Ascending aorta (tissue), 2 donors: ENCODE results near the gene ZNF865. TPM values are rescaled to one million over a fixed set of nuclear protein-coding genes. Genes with fewer than 3 reads are reported as not detected.
A peak's percentile ranks its signal among the peaks of the same experiment; 100 is the strongest.

Experiments used
- DNase-seq, 2 donors: peaks; one replicate each; pipeline ENCODE4 v3.0.0-alpha.2; 2019; ENCODE audit warnings: low spot score in 2 of 2
- H3K27ac ChIP-seq, 2 donors: fragments of 200-600 bp; sonication (generic); one replicate each; pipeline ENCODE4 v1.5.1; 2016 to 2017; ENCODE audit warnings: mild to moderate bottlenecking in 1 of 2
- H3K27me3 ChIP-seq: fragments of 200-600 bp; sonication (generic); one replicate; pipeline ENCODE4 v1.5.1; 2017
- H3K36me3 ChIP-seq, 2 donors: fragments of 200-600 bp; sonication (generic); one replicate each; pipeline ENCODE4 v1.5.1; 2016
- H3K4me1 ChIP-seq, 2 donors: fragments of 200-600 bp; sonication (generic); one replicate each; pipeline ENCODE4 v1.5.1; 2016 to 2017; ENCODE audit warnings: mild to moderate bottlenecking in 1 of 2
- H3K4me3 ChIP-seq, 2 donors: fragments of 200-600 bp; sonication (generic); one replicate each; pipeline ENCODE4 v1.5.1; 2016 to 2017; ENCODE audit warnings: mild to moderate bottlenecking in 1 of 2
- H3K9me3 ChIP-seq, 2 donors: fragments of 200-600 bp; sonication (generic); one replicate each; pipeline ENCODE4 v1.5.1; 2016
- CTCF ChIP-seq, 3 experiments: fragments of 200-600 bp in 2 of 3; fragments of 450-650 bp in 1 of 3; sonication (generic) in 2 of 3; IDR thresholded peaks; one replicate each; pipeline ENCODE4 v1.5.1; 2016 to 2019; ENCODE audit warnings: antibody characterized with exemption in 3 of 3, mild to moderate bottlenecking in 1 of 3, moderate library complexity in 1 of 3
- intact Hi-C: fragments of 100-400 bp; cut with DNase I; formaldehyde crosslinking; loops from one replicate; pipeline ENCODE4 v1.15.1; 2023
- total RNA-seq: library from RNA; depleted of rRNA; stranded (reverse); fragments of >200 nt; gene quantifications from one replicate; pipeline ENCODE4 v1.1.0, GENCODE V29; 2016

The ZNF865 gene
- total RNA-seq, 1 donor from 2014 or later = 22.0 TPM

- DNase-seq = peak in 1 of 2 donors; percentile 85
- Histone ChIP-seq H3K4me3 (peak overlapping the region; percentile 66 to 82), H3K9me3 (no peaks in the 10 kb centered on the region), H3K4me1 (peaks cover 31 to 45% of the 10 kb centered on the region in 2 donors), H3K27ac (peak overlapping the region; percentile 89 to 98), H3K27me3 (no peaks in the 10 kb centered on the region), H3K36me3 (peaks cover 0 to 6% of the 10 kb centered on the region in 2 donors)
- intact Hi-C loops = no loop called here
- peak; percentile 41 to 59 (median 48) for TF ChIP-seq CTCF (IDR thresholded peaks at IDR 0.05)
These were observed 34.7 kb downstream of the ZNF865 start for GRCh38 chr19:55640043-55640576.

GRCh38 chr19:55640577-55641425 lies 35.4 kb downstream of the ZNF865 start, which contains the start of gene ZNF580:
ZNF580 (plus strand) TSS chr19:55641002; CDS start chr19:55642509, 1,507 bp downstream.
- no peaks in the 10 kb centered on the region for H3K9me3 ChIP-seq
- intact Hi-C loops = no loop called here
- peaks cover 30 to 41% of the 10 kb centered on the region in 2 donors for H3K4me1 ChIP-seq

DNA sequence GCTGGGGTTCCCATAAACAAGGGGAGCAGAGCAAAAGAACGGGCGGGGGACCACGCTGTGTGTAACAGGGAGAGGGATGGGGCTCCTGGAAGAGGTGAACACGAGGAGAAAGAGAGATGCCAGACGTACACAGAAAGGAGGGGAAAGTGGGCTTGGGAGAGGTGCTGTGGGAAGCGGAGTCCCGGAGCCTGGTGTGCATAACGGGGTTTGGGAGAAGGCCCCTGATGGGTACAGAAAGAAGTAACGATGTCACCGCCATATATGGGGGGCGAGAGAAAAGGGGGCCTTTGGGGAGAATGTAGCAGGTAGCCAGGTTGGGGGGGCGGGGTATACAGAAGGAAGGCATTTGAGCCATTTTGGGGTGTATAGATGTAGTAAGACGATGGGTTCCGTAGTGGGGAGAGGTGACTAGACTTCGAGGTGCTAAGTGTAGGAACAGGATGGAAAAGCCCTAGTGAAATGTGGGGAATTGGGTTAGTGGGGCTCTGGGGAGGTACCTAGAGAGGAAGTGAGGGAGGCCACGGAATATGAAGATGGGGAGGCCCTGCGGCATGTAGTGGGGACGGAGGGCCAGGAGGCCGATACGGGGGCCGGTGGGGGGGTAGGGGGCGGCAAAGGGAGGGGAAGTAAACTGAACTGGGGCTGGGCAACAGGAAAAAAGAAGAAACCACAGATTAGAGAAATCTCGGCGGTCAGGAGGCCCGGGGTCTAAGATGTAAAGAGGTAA lies 36.1 kb downstream of the ZNF865 start:
- Histone ChIP-seq H3K36me3 (peaks cover 3 to 10% of the 10 kb centered on the region in 2 donors), H3K9me3 (no peaks in the 10 kb centered on the region), H3K27me3 (no peaks in the 10 kb centered on the region), H3K27ac (peak overlapping the region; percentile 89 to 98), H3K4me3 (peak overlapping the region; percentile 66 to 82), H3K4me1 (peaks cover 22 to 34% of the 10 kb centered on the region in 2 donors)
- intact Hi-C loops = no loop called here
- TF ChIP-seq CTCF (IDR thresholded peaks at IDR 0.05) = no peak
- no peak for DNase-seq

More at GRCh38 chr19:55640577-55641425, 35.4 kb downstream of the ZNF865 start, which contains the start of gene ZNF580:
- Histone ChIP-seq H3K27ac (peak within 1 kb of the TSS; percentile 89 to 98), H3K4me3 (peak within 1 kb of the TSS; percentile 66 to 82), H3K36me3 (peaks cover 3 to 10% of the 10 kb centered on the region in 2 donors), H3K27me3 (no peaks in the 10 kb centered on the region)
- peak in 1 of 2 donors; percentile 78 for DNase-seq
- no peak for TF ChIP-seq CTCF (IDR thresholded peaks at IDR 0.05)

DNA sequence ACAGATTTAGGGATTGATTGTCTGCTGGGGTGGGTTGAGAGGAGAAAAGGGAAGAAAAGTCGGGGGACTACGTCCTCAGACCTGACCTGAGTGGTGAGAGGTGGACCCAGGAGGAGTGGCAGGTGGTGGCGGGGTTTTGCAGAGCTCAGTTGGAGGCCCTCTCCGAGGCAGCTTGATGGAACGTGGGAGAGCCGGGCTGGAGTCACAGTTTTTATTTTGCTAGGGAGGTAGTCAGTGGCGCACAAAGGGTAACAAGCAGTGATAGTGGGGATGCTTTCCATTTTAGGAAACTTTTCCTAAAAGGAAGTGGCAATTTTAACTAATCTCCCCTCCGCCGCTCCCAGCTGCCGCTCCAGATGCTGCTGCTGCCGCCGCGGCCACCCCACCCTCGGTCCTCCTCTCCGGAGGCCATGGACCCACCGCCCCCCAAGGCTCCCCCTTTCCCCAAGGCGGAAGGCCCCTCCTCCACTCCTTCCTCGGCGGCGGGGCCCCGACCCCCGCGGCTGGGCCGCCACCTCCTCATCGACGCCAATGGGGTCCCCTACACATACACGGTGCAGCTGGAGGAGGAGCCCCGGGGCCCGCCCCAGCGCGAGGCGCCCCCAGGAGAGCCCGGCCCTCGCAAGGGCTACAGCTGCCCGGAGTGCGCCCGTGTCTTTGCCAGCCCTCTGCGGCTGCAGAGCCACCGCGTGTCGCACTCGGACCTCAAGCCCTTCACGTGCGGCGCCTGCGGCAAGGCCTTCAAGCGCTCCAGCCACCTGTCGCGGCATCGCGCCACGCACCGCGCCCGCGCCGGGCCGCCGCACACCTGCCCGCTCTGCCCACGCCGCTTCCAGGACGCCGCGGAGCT lies 36.9 kb downstream of the ZNF865 start:
- H3K27me3 ChIP-seq = no peaks in the 10 kb centered on the region
- DNase-seq = no peak
- intact Hi-C loops = no loop called here

More for the DNA sequence above, 36.9 kb downstream of the ZNF865 start:
- Histone ChIP-seq H3K36me3 (peaks cover 3 to 10% of the 10 kb centered on the region in 2 donors), H3K4me1 (peaks cover 20 to 29% of the 10 kb centered on the region in 2 donors), H3K27ac (peak overlapping the region; percentile 89 to 98), H3K4me3 (peak overlapping the region; percentile 66 to 82), H3K9me3 (no peaks in the 10 kb centered on the region)
- no peak for TF ChIP-seq CTCF (IDR thresholded peaks at IDR 0.05)
